Calu3 (cell line): Measurements from ENCODE around the gene ZFAND6. TPM values are rescaled to one million over a fixed set of nuclear protein-coding genes. Genes with fewer than 3 reads are reported as not detected.

Experiments used
- BruUV-seq: library from RNA; stranded (reverse); fragments of 400-500 nt; replicated peaks from 2 replicates; lab custom pipeline; 2021; lab: Mats Ljungman, UMichigan
- CTCF ChIA-PET: fragments of 300-600 bp; sonication (Branson Sonifier 250); formaldehyde crosslinking; loops from one replicate; lab custom pipeline; 2022; ENCODE audit warnings: antibody characterized with exemption; lab: Charles Lee
- DNase-seq: peaks from one replicate; pipeline ENCODE4 v3.0.0; 2022
- H3K27ac Mint-ChIP-seq: one replicate; pipeline ENCODE4 v1.8.0; 2022; ENCODE audit warnings: mixed read lengths; ENCODE audit not compliant: unreplicated experiment
- H3K27me3 Mint-ChIP-seq: one replicate; pipeline ENCODE4 v1.8.0; 2022; ENCODE audit warnings: mixed read lengths; ENCODE audit not compliant: unreplicated experiment
- H3K36me3 Mint-ChIP-seq: one replicate; pipeline ENCODE4 v1.8.0; 2022; ENCODE audit warnings: mild to moderate bottlenecking, moderate library complexity, mixed read lengths; ENCODE audit not compliant: insufficient read depth, unreplicated experiment
- H3K4me1 Mint-ChIP-seq: one replicate; pipeline ENCODE4 v1.8.0; 2022; ENCODE audit warnings: mild to moderate bottlenecking, low read depth, mixed read lengths; ENCODE audit not compliant: unreplicated experiment
- H3K4me3 Mint-ChIP-seq: one replicate; pipeline ENCODE4 v1.8.0; 2022; ENCODE audit warnings: mild to moderate bottlenecking, low read depth, moderate library complexity, mixed read lengths; ENCODE audit not compliant: unreplicated experiment
- H3K9me3 Mint-ChIP-seq: one replicate; pipeline ENCODE4 v1.8.0; 2022; ENCODE audit warnings: low read depth, mixed read lengths; ENCODE audit not compliant: unreplicated experiment
- CTCF ChIP-seq: fragments of 200-600 bp; IDR thresholded peaks from one replicate; pipeline ENCODE4 v1.8.0; 2022; ENCODE audit warnings: antibody characterized with exemption; ENCODE audit not compliant: unreplicated experiment
- intact Hi-C: fragments of 100-400 bp; cut with micrococcal nuclease; formaldehyde crosslinking; loops from one replicate; pipeline ENCODE4 v1.10.0; 2022; ENCODE audit not compliant: unreplicated experiment
- total RNA-seq: library from RNA; stranded (reverse); gene quantifications from 2 replicates; pipeline ENCODE4 v1.2.3, GENCODE V29; 2022

Gene ZFAND6
- total RNA-seq, 1 experiment from 2014 or later, result 87.5 TPM

GRCh38 chr15:80180468-80180867 is 121.0 kb downstream of the ZFAND6 start:
- no TSS peak for BruUV-seq
- Mint-ChIP-seq H3K4me3 (no peak overlapping the region), H3K9me3 (no peaks in the 10 kb centered on the region), H3K36me3 (no peaks in the 10 kb centered on the region), H3K27ac (no peak overlapping the region), H3K4me1 (no peaks in the 10 kb centered on the region), H3K27me3 (no peaks in the 10 kb centered on the region)
- no peak for TF ChIP-seq CTCF
- intact Hi-C loops, result no loop called here
- CTCF ChIA-PET, result no interaction called here
- no peak for DNase-seq

DNA sequence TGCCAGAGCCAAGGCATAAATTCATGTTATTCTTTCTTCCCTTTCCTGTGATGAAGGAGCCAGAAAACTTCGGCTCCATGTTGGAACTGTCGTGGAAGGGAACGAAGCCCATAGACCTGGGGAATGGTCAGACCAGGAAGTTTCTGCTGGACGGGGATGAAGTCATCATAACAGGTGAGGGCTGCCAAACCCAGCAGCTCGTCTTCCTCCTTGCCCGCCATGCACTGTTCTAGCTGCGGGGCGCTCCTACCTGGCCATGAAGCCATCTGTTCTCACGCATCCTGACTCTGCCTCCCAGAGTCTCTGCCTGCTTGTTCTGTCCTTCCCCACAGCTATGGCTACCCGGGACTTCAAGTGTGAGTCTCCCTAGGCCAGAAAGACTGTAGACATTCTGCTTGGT is 121.5 kb downstream of the ZFAND6 start:
- Mint-ChIP-seq H3K36me3 (no peaks in the 10 kb centered on the region), H3K9me3 (no peaks in the 10 kb centered on the region), H3K4me1 (no peaks in the 10 kb centered on the region), H3K27ac (no peak overlapping the region), H3K27me3 (no peaks in the 10 kb centered on the region), H3K4me3 (no peak overlapping the region)
- CTCF ChIA-PET, result no interaction called here
- no peak for DNase-seq
- no TSS peak for BruUV-seq
- TF ChIP-seq CTCF, result no peak
- intact Hi-C loops, result no loop called here

DNA sequence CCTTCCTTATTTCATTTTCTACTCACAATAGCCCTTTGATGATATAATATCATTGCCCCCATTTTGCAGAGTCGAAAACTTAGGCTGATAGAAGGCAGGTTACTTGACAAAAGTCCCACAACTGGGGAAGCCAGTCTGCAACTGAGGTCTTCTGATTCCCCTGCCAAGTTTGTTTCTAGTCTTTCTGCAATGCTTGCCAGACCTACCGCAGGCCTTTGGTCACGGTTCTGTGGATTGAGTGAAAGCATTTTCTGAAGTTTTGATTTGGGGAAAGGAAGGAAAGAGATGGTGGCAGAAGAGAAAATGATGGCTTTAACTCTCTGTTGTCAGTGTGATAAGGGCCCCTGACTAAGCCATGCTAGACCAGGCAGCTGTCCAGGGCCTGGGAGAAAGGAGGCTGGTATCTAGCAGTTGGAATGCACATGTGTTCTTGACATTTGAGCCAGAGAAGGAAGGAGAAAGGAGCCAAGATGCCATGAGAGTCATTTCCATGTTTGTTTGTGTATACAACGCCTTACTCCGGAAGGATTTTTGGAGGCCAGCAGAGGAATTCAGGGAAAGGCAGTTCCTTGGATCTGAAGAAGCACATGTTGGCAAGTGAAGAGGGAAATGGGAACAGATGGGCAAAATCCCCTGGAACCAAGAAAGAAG is 123.3 kb downstream of the ZFAND6 start:
- H3K27ac Mint-ChIP-seq, result no peak overlapping the region
- no peaks in the 10 kb centered on the region for H3K9me3 Mint-ChIP-seq
- no peaks in the 10 kb centered on the region for H3K36me3 Mint-ChIP-seq
- no peaks in the 10 kb centered on the region for H3K27me3 Mint-ChIP-seq
- no peak for DNase-seq
- CTCF ChIA-PET, result no interaction called here
- no TSS peak for BruUV-seq
- H3K4me1 Mint-ChIP-seq, result no peaks in the 10 kb centered on the region
- TF ChIP-seq CTCF, result no peak
- intact Hi-C loops, result no loop called here
- H3K4me3 Mint-ChIP-seq, result no peak overlapping the region

GRCh38 chr15:80183306-80183705 is 123.8 kb downstream of the ZFAND6 start:
- Mint-ChIP-seq H3K27me3 (no peaks in the 10 kb centered on the region), H3K27ac (no peak overlapping the region), H3K4me3 (no peak overlapping the region), H3K4me1 (no peaks in the 10 kb centered on the region), H3K9me3 (no peaks in the 10 kb centered on the region), H3K36me3 (no peaks in the 10 kb centered on the region)
- CTCF ChIA-PET, result no interaction called here
- intact Hi-C loops, result no loop called here
- DNase-seq, result no peak
- BruUV-seq, result no TSS peak
- TF ChIP-seq CTCF, result no peak
